Thoracic aorta (tissue), 2 donors: ENCODE data around the gene PHACTR1. TPM values are rescaled to one million over a fixed set of nuclear protein-coding genes. Genes with fewer than 3 reads are reported as not detected.

Experiments used
- ATAC-seq: fragments of 150-250 bp; one replicate; pipeline ENCODE4 v1.8.0; 2017; ENCODE audit warnings: low read depth; ENCODE audit not compliant: insufficient number of reproducible peaks, low FRiP score
- DNase-seq: peaks from one replicate; pipeline ENCODE4 v3.0.0-alpha.2; 2020; ENCODE audit warnings: low spot score
- H3K27ac ChIP-seq, 2 donors: fragments of 200-600 bp; sonication (generic); 1 replicate in 1 of 2; 2 replicates in 1 of 2; pipeline ENCODE4 v1.5.1; 2016; ENCODE audit warnings: mild to moderate bottlenecking in 2 of 2, moderate library complexity in 2 of 2
- H3K27me3 ChIP-seq: fragments of 200-600 bp; sonication (generic); replicated peaks from 2 replicates; pipeline ENCODE4 v1.6.0; 2016; ENCODE audit warnings: mild to moderate bottlenecking; ENCODE audit not compliant: insufficient read depth
- H3K36me3 ChIP-seq: fragments of 200-600 bp; sonication (generic); one replicate; pipeline ENCODE4 v1.5.1; 2016
- H3K4me1 ChIP-seq, 2 donors: fragments of 200-600 bp; sonication (generic); 1 replicate in 1 of 2; 2 replicates in 1 of 2; pipeline versions ENCODE4 v1.5.1 to v1.6.0; 2016; ENCODE audit warnings: low read depth in 2 of 2, mild to moderate bottlenecking in 1 of 2; ENCODE audit not compliant: control insufficient read depth in 1 of 2
- H3K4me3 ChIP-seq: fragments of 200-600 bp; sonication (generic); 2 replicates; pipeline ENCODE4 v1.5.1; 2016; ENCODE audit warnings: mild to moderate bottlenecking
- H3K9me3 ChIP-seq: fragments of 200-600 bp; sonication (generic); 2 replicates; pipeline ENCODE4 v1.5.1; 2016
- CTCF ChIP-seq: fragments of 200-600 bp; sonication (generic); IDR thresholded peaks from one replicate; pipeline ENCODE4 v1.5.1; 2019; ENCODE audit warnings: antibody characterized with exemption
- total RNA-seq, 2 donors: library from RNA; depleted of rRNA; stranded (reverse); fragments of >200 nt; gene quantifications; one replicate each; pipeline versions ENCODE4 v1.1.0 to v1.2.3, GENCODE V29; 2016

The PHACTR1 gene
- total RNA-seq, 2 donors from 2014 or later: 42.9 to 69.1 TPM

GRCh38 chr6:13172291-13172690 lies 455.7 kb downstream of the PHACTR1 start:
- no peak overlapping the region for H3K4me3 ChIP-seq
- H3K9me3 ChIP-seq: no peaks in the 10 kb centered on the region
- ATAC-seq: no peak
- H3K27ac ChIP-seq: no peak overlapping the region
- no peaks in the 10 kb centered on the region for H3K27me3 ChIP-seq
- no peak for TF ChIP-seq CTCF
- H3K36me3 ChIP-seq: no peaks in the 10 kb centered on the region
- H3K4me1 ChIP-seq: no peaks in the 10 kb centered on the region
- no peak for DNase-seq

- H3K4me3 ChIP-seq: no peak overlapping the region
- TF ChIP-seq CTCF: no peak
- no peaks in the 10 kb centered on the region for H3K36me3 ChIP-seq
- no peak overlapping the region for H3K27ac ChIP-seq
- no peak for DNase-seq
- no peaks in the 10 kb centered on the region for H3K4me1 ChIP-seq
- no peak for ATAC-seq
- no peaks in the 10 kb centered on the region for H3K27me3 ChIP-seq
- H3K9me3 ChIP-seq: no peaks in the 10 kb centered on the region
Observed at GRCh38 chr6:13175087-13175486, 458.5 kb downstream of the PHACTR1 start.

GRCh38 chr6:13175759-13176158 lies 459.2 kb downstream of the PHACTR1 start:
- DNase-seq: no peak
- no peak overlapping the region for H3K27ac ChIP-seq
- no peaks in the 10 kb centered on the region for H3K36me3 ChIP-seq
- no peaks in the 10 kb centered on the region for H3K9me3 ChIP-seq
- ATAC-seq: no peak
- no peak for TF ChIP-seq CTCF
- no peaks in the 10 kb centered on the region for H3K4me1 ChIP-seq
- no peaks in the 10 kb centered on the region for H3K27me3 ChIP-seq
- H3K4me3 ChIP-seq: no peak overlapping the region

GRCh38 chr6:13177664-13178063 lies 461.1 kb downstream of the PHACTR1 start:
- Histone ChIP-seq H3K4me3 (no peak overlapping the region), H3K9me3 (no peaks in the 10 kb centered on the region), H3K27me3 (no peaks in the 10 kb centered on the region), H3K36me3 (no peaks in the 10 kb centered on the region), H3K27ac (no peak overlapping the region), H3K4me1 (no peaks in the 10 kb centered on the region)
- TF ChIP-seq CTCF: no peak
- ATAC-seq: no peak
- DNase-seq: no peak

- Histone ChIP-seq H3K36me3 (no peaks in the 10 kb centered on the region), H3K27me3 (no peaks in the 10 kb centered on the region), H3K4me3 (no peak overlapping the region), H3K27ac (no peak overlapping the region), H3K9me3 (no peaks in the 10 kb centered on the region), H3K4me1 (no peaks in the 10 kb centered on the region)
- ATAC-seq (no peak), DNase-seq (no peak)
- TF ChIP-seq CTCF: no peak
Observed at GRCh38 chr6:13178107-13178506, 461.5 kb downstream of the PHACTR1 start.
